DMS79 (cell line): ENCODE measurements around the gene PHF12.

ENCODE experiments used
- DNase-seq: peaks from one replicate; lab custom pipeline; 2025; lab: John Stamatoyannopoulos, UW

PHF12 gene

DNA sequence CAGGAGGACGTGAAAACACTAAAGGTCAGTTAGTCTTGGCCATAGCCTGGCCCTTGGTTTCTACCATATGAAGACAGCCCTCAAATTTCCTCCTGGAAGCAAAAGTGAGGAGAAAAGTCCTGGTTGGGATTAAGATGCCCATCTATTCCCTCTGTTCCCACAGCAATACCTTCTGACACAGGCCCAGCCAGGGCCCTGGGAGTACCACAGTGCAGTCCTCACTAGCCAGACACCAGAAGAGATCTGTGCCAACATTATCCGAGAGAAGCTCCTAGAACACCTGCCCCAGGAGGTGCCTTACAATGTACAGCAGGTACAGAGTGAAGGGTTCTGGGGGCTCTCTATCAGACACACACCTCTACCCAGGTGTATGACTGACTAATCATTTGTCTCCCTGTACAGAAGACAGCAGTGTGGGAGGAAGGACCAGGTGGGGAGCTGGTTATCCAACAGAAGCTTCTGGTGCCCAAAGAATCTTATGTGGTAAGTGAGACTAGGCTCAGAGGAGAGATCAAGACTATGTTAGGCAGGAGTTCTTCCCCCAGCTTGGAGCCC is 92.4 kb downstream of the PHF12 start:
- no peak for DNase-seq

DNA sequence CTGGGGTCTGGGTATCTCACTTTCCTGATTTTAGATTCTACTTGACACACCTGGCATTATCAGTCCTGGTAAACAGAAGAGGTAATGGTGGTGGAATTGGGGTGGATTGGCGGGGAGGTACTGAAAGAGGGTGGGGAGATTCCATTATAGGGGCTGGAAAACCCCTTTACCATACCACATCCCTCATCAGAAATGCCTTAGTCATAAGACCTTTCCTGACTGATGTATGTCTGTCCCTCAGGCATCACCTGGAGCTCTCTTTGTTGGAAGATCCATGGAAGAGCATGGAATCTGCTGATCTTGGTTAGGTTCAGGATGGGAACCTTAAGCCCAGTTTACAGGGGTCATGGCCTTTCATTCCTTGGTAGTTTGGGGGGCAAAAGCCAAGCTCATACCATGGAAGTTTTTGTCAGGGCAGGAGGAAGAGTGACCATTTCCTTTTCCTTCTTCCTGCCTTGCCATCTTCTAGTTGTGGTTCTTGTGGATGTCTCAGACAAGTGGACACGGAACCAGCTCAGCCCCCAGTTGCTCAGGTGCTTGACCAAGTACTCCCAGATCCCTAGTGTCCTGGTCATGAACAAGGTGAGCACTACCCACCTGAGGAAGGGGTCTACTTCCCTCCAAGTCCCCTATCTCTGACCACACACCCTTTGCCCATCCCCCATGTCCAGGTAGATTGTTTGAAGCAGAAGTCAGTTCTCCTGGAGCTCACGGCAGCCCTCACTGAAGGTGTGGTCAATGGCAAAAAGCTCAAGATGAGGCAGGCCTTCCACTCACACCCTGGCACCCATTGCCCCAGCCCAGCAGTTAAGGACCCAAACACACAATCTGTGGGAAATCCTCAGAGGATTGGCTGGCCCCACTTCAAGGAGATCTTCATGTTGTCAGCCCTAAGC is 93.2 kb downstream of the PHF12 start:
- DNase-seq: no peak

DNA sequence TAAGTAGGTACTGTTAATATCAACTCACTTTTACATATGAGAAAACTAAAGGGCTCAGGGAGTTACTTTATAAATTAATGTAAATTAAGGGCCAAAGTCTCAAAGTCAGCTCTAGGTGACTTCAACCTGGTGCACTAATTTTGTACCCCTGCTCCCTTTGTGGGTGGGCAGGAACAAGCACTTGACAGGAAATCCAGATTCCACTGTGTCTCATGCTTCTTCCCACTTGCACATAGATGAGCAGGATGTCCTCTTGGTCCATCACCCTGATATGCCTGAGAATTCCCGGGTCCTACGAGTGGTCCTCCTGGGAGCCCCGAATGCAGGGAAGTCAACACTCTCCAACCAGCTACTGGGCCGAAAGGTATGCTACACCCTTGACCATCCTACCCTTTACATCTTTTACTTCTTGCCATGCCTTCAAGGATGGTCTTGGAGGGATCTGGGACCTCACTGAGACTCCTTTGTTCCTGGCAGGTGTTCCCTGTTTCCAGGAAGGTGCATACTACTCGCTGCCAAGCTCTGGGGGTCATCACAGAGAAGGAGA is 95.2 kb downstream of the PHF12 start:
- DNase-seq: no peak

DNA sequence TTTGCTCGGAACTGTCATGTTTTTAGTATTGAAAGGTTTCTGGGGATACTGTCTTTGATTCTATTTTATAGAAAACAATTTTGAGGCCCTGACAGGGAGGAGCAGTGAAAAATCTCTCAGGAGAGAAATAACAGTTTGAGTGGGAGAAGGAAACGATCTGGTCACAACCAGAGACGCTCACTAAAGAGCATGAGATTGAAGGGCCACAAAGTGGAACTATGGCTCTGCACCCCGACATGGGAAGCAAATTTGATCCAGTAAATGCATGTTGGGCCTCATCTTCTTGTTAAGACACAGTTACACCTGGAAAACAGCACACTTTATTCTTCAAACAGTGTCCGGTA is 96.0 kb downstream of the PHF12 start:
- no peak for DNase-seq
